A673 (cell line): ENCODE results near the gene MOCS3. TPM values are rescaled to one million over a fixed set of nuclear protein-coding genes. Genes with fewer than 3 reads are reported as not detected.

Experiments used
- BruUV-seq: library from RNA; stranded (reverse); fragments of 400-500 nt; replicated peaks from 2 replicates; lab custom pipeline; 2021; lab: Mats Ljungman, UMichigan
- CTCF ChIA-PET: fragments of 300-600 bp; sonication (Branson Sonifier 250); formaldehyde crosslinking; loops from one replicate; lab custom pipeline; 2022; ENCODE audit warnings: antibody characterized with exemption; lab: Charles Lee
- POLR2A ChIA-PET: fragments of 300-600 bp; sonication (Branson Sonifier 250); formaldehyde crosslinking; loops from one replicate; lab custom pipeline; 2022; ENCODE audit warnings: antibody characterized with exemption; ENCODE audit not compliant: low non-redundant PET; lab: Charles Lee
- DNase-seq: peaks from one replicate; pipeline ENCODE4 v3.0.0-alpha.2; 2015; ENCODE audit warnings: low spot score
- H3K27ac ChIP-seq: fragments of 200-600 bp; sonication (generic); 2 replicates; pipeline ENCODE4 v1.5.1; 2016; ENCODE audit warnings: mixed run types, low read depth, mild to moderate bottlenecking, mixed read lengths, antibody characterized with exemption, low read length; ENCODE audit not compliant: poor library complexity, severe bottlenecking
- H3K27me3 ChIP-seq: fragments of 200-600 bp; sonication (generic); replicated peaks from 2 replicates; pipeline ENCODE4 v1.6.1; 2017; ENCODE audit warnings: mixed run types, low read depth, mild to moderate bottlenecking, mixed read lengths, antibody characterized with exemption, low read length; ENCODE audit not compliant: insufficient read depth, poor library complexity
- H3K36me3 ChIP-seq: fragments of 200-600 bp; sonication (generic); 2 replicates; pipeline ENCODE4 v1.6.1; 2016; ENCODE audit warnings: mixed run types, mild to moderate bottlenecking, mixed read lengths, antibody characterized with exemption, low read length; ENCODE audit not compliant: insufficient read depth, poor library complexity, severe bottlenecking
- H3K4me1 ChIP-seq: fragments of 200-600 bp; sonication (generic); 2 replicates; pipeline ENCODE4 v1.6.1; 2017; ENCODE audit warnings: mixed run types, mild to moderate bottlenecking, mixed read lengths, antibody characterized with exemption, low read length; ENCODE audit not compliant: insufficient read depth, poor library complexity, severe bottlenecking
- H3K4me3 ChIP-seq: fragments of 200-600 bp; sonication (generic); 2 replicates; pipeline ENCODE4 v1.5.1; 2016; ENCODE audit warnings: low read depth, mixed run types, mild to moderate bottlenecking, mixed read lengths, low read length; ENCODE audit not compliant: poor library complexity, severe bottlenecking
- H3K9me3 ChIP-seq: fragments of 200-600 bp; sonication (generic); 2 replicates; pipeline ENCODE4 v1.6.1; 2016; ENCODE audit warnings: mixed run types, low read depth, mild to moderate bottlenecking, mixed read lengths, antibody characterized with exemption, low read length; ENCODE audit not compliant: poor library complexity, severe bottlenecking
- EZH2 ChIP-seq: fragments of 200-600 bp; sonication (generic); IDR thresholded peaks from 2 replicates; pipeline ENCODE4 v1.6.1; 2017; ENCODE audit warnings: borderline replicate concordance, low read depth, mild to moderate bottlenecking, mixed read lengths, antibody characterized with exemption, low read length; ENCODE audit not compliant: poor library complexity, severe bottlenecking
- intact Hi-C: fragments of 100-400 bp; cut with micrococcal nuclease; formaldehyde crosslinking; loops from one replicate; pipeline ENCODE4 v1.10.0; 2022; ENCODE audit not compliant: unreplicated experiment
- total RNA-seq: library from RNA; stranded (reverse); gene quantifications from 2 replicates; pipeline ENCODE4 v1.2.3, GENCODE V29; 2021
- TF ChIP-seq, protein P1 (sequence below): fragments of 300-800, 200-600 bp; sonication (generic); conservative IDR thresholded peaks from 2 replicates; pipeline ENCODE4 v1.5.1; 2017; ENCODE audit warnings: low read depth, mild to moderate bottlenecking, antibody characterized with exemption, low read length, moderate library complexity, mixed read lengths

MOCS3 gene
- total RNA-seq, 1 experiment from 2014 or later: 5.9 TPM

- CTCF ChIA-PET: no interaction called here
- BruUV-seq: no TSS peak
- no peak overlapping the region for H3K4me3 ChIP-seq
- no peak overlapping the region for H3K27ac ChIP-seq
- POLR2A ChIA-PET: no interaction called here
- no peaks in the 10 kb centered on the region for H3K27me3 ChIP-seq
- H3K36me3 ChIP-seq: no peaks in the 10 kb centered on the region
- TF ChIP-seq, protein P1, sequence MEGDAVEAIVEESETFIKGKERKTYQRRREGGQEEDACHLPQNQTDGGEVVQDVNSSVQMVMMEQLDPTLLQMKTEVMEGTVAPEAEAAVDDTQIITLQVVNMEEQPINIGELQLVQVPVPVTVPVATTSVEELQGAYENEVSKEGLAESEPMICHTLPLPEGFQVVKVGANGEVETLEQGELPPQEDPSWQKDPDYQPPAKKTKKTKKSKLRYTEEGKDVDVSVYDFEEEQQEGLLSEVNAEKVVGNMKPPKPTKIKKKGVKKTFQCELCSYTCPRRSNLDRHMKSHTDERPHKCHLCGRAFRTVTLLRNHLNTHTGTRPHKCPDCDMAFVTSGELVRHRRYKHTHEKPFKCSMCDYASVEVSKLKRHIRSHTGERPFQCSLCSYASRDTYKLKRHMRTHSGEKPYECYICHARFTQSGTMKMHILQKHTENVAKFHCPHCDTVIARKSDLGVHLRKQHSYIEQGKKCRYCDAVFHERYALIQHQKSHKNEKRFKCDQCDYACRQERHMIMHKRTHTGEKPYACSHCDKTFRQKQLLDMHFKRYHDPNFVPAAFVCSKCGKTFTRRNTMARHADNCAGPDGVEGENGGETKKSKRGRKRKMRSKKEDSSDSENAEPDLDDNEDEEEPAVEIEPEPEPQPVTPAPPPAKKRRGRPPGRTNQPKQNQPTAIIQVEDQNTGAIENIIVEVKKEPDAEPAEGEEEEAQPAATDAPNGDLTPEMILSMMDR: no peak
- TF ChIP-seq EZH2: no peak
- DNase-seq: no peak
- no peaks in the 10 kb centered on the region for H3K4me1 ChIP-seq
- H3K9me3 ChIP-seq: no peaks in the 10 kb centered on the region
- intact Hi-C loops: no loop called here
These were observed 9.7 kb downstream of the MOCS3 start for GRCh38 chr20:50968289-50968688.

GRCh38 chr20:50969435-50969834 is 10.8 kb downstream of the MOCS3 start:
- no peaks in the 10 kb centered on the region for H3K4me1 ChIP-seq
- no peak overlapping the region for H3K4me3 ChIP-seq
- H3K27ac ChIP-seq: no peak overlapping the region
- H3K27me3 ChIP-seq: no peaks in the 10 kb centered on the region
- TF ChIP-seq EZH2: no peak
- TF ChIP-seq, protein P1: no peak
- no peak for DNase-seq
- H3K9me3 ChIP-seq: no peaks in the 10 kb centered on the region
- no TSS peak for BruUV-seq
- H3K36me3 ChIP-seq: no peaks in the 10 kb centered on the region
- ChIA-PET POLR2A (no interaction called here), CTCF (no interaction called here)
- intact Hi-C loops: no loop called here

DNA sequence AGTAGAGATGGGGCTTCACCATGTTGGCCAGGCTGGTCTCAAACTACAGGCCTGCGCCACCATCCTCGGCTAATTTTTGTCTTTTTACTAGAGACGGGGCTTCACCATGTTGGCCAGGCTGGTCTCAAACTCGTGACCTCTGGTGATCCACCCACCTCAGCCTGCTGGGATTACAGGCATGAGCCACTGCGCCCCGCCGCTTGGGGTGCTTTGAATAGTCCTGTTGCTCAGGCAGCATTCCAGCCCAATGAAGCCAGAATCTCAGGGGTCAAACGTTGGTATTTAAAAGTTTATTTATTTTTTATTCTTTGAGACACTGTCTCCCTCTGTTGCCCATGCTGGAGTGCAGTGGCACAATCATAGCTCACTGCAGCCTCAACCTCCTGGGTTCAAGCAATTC is 11.3 kb downstream of the MOCS3 start:
- no peak overlapping the region for H3K27ac ChIP-seq
- BruUV-seq: no TSS peak
- no peaks in the 10 kb centered on the region for H3K27me3 ChIP-seq
- POLR2A ChIA-PET: no interaction called here
- no peak for DNase-seq
- intact Hi-C loops: no loop called here
- no peak for TF ChIP-seq EZH2
- TF ChIP-seq, protein P1: no peak
- no peaks in the 10 kb centered on the region for H3K9me3 ChIP-seq
- no peak overlapping the region for H3K4me3 ChIP-seq
- H3K4me1 ChIP-seq: no peaks in the 10 kb centered on the region
- CTCF ChIA-PET: no interaction called here
- H3K36me3 ChIP-seq: no peaks in the 10 kb centered on the region
